Neutrophil (primary cell): ENCODE measurements around the gene NISCH.
"Not testable (repeated sequence)": the region's sequence is repeated elsewhere in the genome, so short reads cannot be mapped to it uniquely, and the experiment has no call there.

Experiments used
- H3K27ac ChIP-seq: fragments of 200-600 bp; sonication (generic); 2 replicates; pipeline ENCODE4 v1.5.1; 2016; ENCODE audit warnings: mild to moderate bottlenecking, moderate library complexity
- H3K27me3 ChIP-seq: fragments of 200-600 bp; sonication (generic); 2 replicates; pipeline ENCODE4 v1.6.0; 2016; ENCODE audit warnings: mild to moderate bottlenecking
- H3K36me3 ChIP-seq: fragments of 200-600 bp; sonication (generic); 2 replicates; pipeline ENCODE4 v1.5.1; 2017
- H3K4me1 ChIP-seq, 2 experiments: fragments of 200-600 bp in 1 of 2; sonication (generic) in 1 of 2; 1 replicate in 1 of 2; 2 replicates in 1 of 2; pipeline versions ENCODE4 v1.5.1 to v1.6.1; 2013 to 2016; ENCODE audit warnings: low read depth in 1 of 2, low read length in 1 of 2, mild to moderate bottlenecking in 1 of 2, moderate library complexity in 1 of 2; ENCODE audit not compliant: control insufficient read depth in 1 of 2, insufficient read depth in 1 of 2
- H3K4me3 ChIP-seq, 2 experiments: fragments of 200-600 bp in 1 of 2; sonication (generic) in 1 of 2; 1 replicate in 1 of 2; 2 replicates in 1 of 2; pipeline ENCODE4 v1.5.1; 2013 to 2016; ENCODE audit warnings: low read depth in 1 of 2, low read length in 1 of 2, mild to moderate bottlenecking in 1 of 2, moderate library complexity in 1 of 2
- H3K9me3 ChIP-seq: fragments of 200-600 bp; sonication (generic); 2 replicates; pipeline ENCODE4 v1.5.1; 2016
- CTCF ChIP-seq: fragments of 200-600 bp; sonication (generic); IDR thresholded peaks from 2 replicates; pipeline ENCODE4 v1.5.1; 2016; ENCODE audit warnings: antibody characterized with exemption

NISCH gene

DNA sequence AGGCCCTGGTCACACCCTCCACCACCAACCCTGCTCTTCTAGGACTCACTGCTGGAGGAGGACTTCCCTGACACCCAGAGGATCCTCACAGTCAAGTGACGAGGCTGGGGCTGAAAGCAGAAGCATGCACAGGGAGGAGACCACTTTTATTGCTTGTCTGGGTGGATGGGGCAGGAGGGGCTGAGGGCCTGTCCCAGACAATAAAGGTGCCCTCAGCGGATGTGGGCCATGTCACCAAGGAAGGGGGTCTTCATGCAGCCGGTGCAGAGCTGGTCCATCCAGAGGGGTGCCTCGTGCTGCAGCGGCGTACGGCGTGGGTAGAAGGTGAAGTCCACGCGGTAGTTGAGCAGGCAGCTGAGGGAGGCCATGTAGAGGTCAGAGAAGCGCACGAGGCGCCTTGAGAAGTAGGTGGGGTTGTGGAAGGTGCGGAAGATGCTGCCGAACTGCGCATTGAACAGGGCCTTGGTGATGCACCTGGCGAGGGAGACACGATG is 68.9 kb downstream of the NISCH start:
- H3K4me3 ChIP-seq: no peak overlapping the region
- H3K9me3 ChIP-seq: no peaks in the 10 kb centered on the region
- no peaks in the 10 kb centered on the region for H3K27me3 ChIP-seq
- no peaks in the 10 kb centered on the region for H3K4me1 ChIP-seq
- H3K27ac ChIP-seq: no peak overlapping the region
- no peak for TF ChIP-seq CTCF
- no peaks in the 10 kb centered on the region for H3K36me3 ChIP-seq

DNA sequence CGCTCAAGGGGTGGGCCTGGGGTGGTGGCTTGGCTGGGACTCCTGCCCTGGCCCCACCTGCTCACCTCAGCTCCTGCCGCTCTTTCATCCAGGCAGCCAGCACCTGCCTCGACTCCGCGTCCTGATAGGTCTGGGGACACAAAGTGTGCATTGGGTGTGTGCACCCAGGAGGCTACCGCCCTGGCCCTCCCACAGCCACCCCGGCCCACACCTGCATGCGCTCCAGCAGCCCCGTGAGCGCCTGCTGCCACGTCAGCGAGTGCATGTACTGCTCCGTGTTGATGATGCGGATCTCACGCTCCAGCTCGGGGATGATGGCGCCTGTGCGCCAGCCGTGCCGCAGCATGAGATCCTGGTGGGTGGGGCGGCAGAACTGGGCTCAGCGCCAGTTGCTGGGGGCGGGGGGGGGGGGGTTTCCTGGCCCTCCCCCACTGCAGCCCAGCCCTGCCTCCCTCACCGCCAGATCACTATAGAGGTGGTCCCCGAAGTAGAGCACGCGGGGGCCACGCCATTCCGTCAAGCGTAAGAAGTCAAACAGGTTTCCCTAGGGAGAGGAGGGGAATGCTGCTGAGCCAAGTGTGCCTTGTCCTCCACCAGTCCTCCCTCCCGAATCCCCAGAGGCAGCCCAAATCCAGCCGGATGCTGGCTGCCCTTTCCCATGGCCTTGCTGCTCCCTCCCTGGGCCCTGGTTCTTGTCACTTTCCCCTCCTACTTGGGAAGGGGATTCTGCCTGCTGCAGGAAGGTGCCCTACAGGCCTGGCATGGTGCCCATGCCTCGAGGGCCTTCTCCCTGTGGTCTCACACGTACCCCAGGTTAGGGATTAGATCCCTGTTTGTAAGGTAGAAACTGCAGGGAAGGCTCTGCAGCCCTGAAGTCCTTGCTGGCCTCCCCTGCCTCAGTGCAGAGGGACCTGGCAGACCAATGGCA is 69.6 kb downstream of the NISCH start:
- H3K9me3 ChIP-seq: no peaks in the 10 kb centered on the region
- H3K27me3 ChIP-seq: peaks cover 4% of the 10 kb centered on the region
- no peak for TF ChIP-seq CTCF
- no peak overlapping the region for H3K4me3 ChIP-seq
- no peak overlapping the region for H3K27ac ChIP-seq
- H3K36me3 ChIP-seq: no peaks in the 10 kb centered on the region
- H3K4me1 ChIP-seq: no peaks in the 10 kb centered on the region

GRCh38 chr3:52525680-52526561 is 70.5 kb downstream of the NISCH start:
- Histone ChIP-seq H3K4me1 (no peaks in the 10 kb centered on the region), H3K9me3 (no peaks in the 10 kb centered on the region), H3K4me3 (no peak overlapping the region), H3K27me3 (peaks cover 8% of the 10 kb centered on the region), H3K27ac (no peak overlapping the region), H3K36me3 (no peaks in the 10 kb centered on the region)
- TF ChIP-seq CTCF: no peak

DNA sequence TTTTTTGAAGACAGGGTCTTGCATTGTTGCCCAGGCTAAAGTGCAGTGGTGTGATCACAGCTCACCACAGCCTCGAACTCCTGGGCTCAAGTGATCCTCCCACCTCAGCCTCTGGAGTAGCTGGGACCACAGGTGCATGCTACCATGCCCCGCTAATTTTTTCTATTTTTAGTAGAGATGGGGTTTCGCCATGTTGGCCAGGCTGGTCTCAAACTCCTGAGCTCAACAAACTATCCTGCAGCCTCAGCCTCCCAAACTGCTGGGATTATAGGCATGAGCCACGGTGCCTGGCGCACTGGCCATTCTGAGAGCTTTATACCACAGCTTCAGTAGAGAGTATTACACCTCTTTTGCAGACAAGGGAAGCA is 71.3 kb downstream of the NISCH start:
- H3K9me3 ChIP-seq, H3K4me1 ChIP-seq, H3K27ac ChIP-seq, H3K36me3 ChIP-seq, H3K4me3 ChIP-seq: not testable (repeated sequence)
- H3K27me3 ChIP-seq: peaks cover 15% of the 10 kb centered on the region

DNA sequence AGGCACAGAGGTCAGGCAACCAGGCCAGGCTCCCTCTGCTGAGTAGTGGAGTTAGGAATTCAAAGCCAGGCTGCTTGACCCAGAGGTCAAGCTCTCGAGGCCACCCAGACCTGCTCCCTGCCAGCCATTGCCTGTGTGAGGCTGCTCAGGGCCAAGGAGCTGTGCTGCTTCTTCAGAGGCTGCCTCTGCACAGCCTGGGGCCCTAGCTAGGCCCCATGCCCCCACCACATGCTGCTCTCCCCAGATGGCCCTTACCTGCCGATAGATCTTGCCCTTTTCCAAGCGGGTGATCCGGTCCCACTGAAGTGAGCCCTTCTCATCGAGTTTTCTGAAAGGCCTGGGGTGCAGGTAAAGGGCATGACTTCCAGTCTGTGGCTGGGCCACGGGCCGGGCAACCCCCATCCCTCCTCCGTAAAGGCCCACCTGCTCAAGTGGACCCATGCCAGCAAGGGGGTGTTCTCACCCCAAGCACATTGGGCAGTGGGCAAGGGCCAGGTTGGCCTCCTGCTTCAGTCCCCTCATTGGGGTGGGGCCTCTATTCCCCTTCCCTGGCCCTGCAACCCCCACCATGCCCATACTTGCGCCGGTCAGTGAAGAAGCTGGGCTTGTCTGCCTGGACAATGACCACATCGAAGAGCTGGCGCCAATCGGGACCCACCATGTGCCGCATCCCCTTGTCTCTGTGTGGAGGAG is 71.8 kb downstream of the NISCH start:
- H3K4me1 ChIP-seq: no peaks in the 10 kb centered on the region
- no peaks in the 10 kb centered on the region for H3K9me3 ChIP-seq
- peaks cover 21% of the 10 kb centered on the region for H3K27me3 ChIP-seq
- H3K4me3 ChIP-seq: no peak overlapping the region
- TF ChIP-seq CTCF: no peak
- H3K27ac ChIP-seq: no peak overlapping the region
- H3K36me3 ChIP-seq: no peaks in the 10 kb centered on the region
